ENCODE measurements around the gene EYS. TPM values are rescaled to one million over a fixed set of nuclear protein-coding genes. Genes with fewer than 3 reads are reported as not detected.

The EYS gene
- total RNA-seq, 1 experiment from 2014 or later, result not detected

DNA sequence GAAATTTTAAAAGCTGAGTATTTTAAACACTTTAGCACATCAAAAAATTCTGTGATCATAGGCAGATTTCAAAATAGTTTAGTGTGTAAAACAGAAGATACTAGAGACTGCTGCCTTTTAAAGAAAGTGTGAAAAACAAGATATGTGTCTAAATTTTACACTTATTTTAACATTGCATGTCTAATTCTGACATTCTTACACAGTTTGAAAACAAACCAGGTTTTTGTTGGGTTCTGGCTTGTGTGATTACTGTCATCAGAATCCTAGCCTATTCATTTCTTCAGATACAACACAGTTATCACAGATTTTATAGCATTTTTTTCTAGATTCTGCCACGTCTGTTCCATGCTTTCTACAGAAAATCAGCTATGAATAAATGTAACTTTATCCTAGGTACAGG lies 257.1 kb downstream of the EYS start:
- Mint-ChIP-seq H3K27me3 (ENCODE audit: insufficient read depth, unreplicated experiment) (no peaks in the 10 kb centered on the region), H3K4me1 (ENCODE audit: low read depth, unreplicated experiment) (no peaks in the 10 kb centered on the region), H3K27ac (ENCODE audit: unreplicated experiment) (no peak overlapping the region), H3K9me3 (ENCODE audit: unreplicated experiment) (no peaks in the 10 kb centered on the region), H3K4me3 (ENCODE audit: unreplicated experiment) (no peak overlapping the region), H3K36me3 (ENCODE audit: insufficient read depth, unreplicated experiment) (no peaks in the 10 kb centered on the region)
- no peaks in the 10 kb centered on the region for H3K9me3 ChIP-seq
- H3K4me1 ChIP-seq, result no peaks in the 10 kb centered on the region
- H3K27me3 ChIP-seq (replicated peaks; ENCODE audit: control insufficient read depth, insufficient read depth, low read length), result no peaks in the 10 kb centered on the region
- DNase-seq, result no peak
- CTCF ChIA-PET, result no interaction called here
- POLR2A ChIA-PET, result no interaction called here
- BruUV-seq (replicated peaks), result no TSS peak
- H3K4me3 ChIP-seq (ENCODE audit: low read depth, low read length), result no peak overlapping the region
- H3K36me3 ChIP-seq (ENCODE audit: control insufficient read depth, insufficient read depth, low read length), result no peaks in the 10 kb centered on the region
- TF ChIP-seq, protein P1, sequence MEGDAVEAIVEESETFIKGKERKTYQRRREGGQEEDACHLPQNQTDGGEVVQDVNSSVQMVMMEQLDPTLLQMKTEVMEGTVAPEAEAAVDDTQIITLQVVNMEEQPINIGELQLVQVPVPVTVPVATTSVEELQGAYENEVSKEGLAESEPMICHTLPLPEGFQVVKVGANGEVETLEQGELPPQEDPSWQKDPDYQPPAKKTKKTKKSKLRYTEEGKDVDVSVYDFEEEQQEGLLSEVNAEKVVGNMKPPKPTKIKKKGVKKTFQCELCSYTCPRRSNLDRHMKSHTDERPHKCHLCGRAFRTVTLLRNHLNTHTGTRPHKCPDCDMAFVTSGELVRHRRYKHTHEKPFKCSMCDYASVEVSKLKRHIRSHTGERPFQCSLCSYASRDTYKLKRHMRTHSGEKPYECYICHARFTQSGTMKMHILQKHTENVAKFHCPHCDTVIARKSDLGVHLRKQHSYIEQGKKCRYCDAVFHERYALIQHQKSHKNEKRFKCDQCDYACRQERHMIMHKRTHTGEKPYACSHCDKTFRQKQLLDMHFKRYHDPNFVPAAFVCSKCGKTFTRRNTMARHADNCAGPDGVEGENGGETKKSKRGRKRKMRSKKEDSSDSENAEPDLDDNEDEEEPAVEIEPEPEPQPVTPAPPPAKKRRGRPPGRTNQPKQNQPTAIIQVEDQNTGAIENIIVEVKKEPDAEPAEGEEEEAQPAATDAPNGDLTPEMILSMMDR (IDR thresholded peaks at IDR 0.05; ENCODE audit: insufficient read depth in 1 of 2, low read depth in 1 of 2, low read length in 1 of 2, severe bottlenecking in 1 of 2, unreplicated experiment in 1 of 2), result no peak
- intact Hi-C loops (cut with micrococcal nuclease; ENCODE audit: unreplicated experiment), result no loop called here

DNA sequence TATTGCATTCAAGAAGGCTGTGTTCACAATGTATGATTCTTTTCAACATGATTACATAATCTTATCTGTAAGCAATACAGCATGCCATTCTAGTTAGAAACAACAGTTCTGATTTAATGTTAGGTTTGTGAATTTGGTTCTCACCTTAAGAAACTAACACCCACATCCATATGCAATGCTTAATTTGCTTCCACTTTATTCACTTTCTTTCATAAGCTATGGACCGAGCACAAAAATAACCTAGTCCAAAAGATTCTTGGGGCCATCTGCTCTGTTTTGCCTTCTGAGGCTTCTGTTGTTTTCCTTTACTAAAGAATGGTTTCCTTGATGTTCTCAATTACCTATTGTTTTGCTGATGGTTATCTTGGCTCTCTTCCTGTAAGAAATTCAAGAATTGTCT lies 258.2 kb downstream of the EYS start:
- H3K4me1 Mint-ChIP-seq (ENCODE audit: low read depth, unreplicated experiment), result no peaks in the 10 kb centered on the region
- ChIA-PET POLR2A (no interaction called here), CTCF (no interaction called here)
- no peak overlapping the region for H3K27ac Mint-ChIP-seq (ENCODE audit: unreplicated experiment)
- H3K27me3 Mint-ChIP-seq (ENCODE audit: insufficient read depth, unreplicated experiment), result no peaks in the 10 kb centered on the region
- BruUV-seq (replicated peaks), result no TSS peak
- intact Hi-C loops (cut with micrococcal nuclease; ENCODE audit: unreplicated experiment), result no loop called here
- no peaks in the 10 kb centered on the region for H3K36me3 ChIP-seq (ENCODE audit: control insufficient read depth, insufficient read depth, low read length)
- H3K4me1 ChIP-seq, result no peaks in the 10 kb centered on the region
- no peak for DNase-seq
- no peak overlapping the region for H3K4me3 Mint-ChIP-seq (ENCODE audit: unreplicated experiment)
- H3K9me3 ChIP-seq, result no peaks in the 10 kb centered on the region
- no peaks in the 10 kb centered on the region for H3K27me3 ChIP-seq (replicated peaks; ENCODE audit: control insufficient read depth, insufficient read depth, low read length)
- H3K9me3 Mint-ChIP-seq (ENCODE audit: unreplicated experiment), result no peaks in the 10 kb centered on the region
- TF ChIP-seq, protein P1 (IDR thresholded peaks at IDR 0.05; ENCODE audit: insufficient read depth in 1 of 2, low read depth in 1 of 2, low read length in 1 of 2, severe bottlenecking in 1 of 2, unreplicated experiment in 1 of 2), result no peak
- no peaks in the 10 kb centered on the region for H3K36me3 Mint-ChIP-seq (ENCODE audit: insufficient read depth, unreplicated experiment)
- no peak overlapping the region for H3K4me3 ChIP-seq (ENCODE audit: low read depth, low read length)

DNA sequence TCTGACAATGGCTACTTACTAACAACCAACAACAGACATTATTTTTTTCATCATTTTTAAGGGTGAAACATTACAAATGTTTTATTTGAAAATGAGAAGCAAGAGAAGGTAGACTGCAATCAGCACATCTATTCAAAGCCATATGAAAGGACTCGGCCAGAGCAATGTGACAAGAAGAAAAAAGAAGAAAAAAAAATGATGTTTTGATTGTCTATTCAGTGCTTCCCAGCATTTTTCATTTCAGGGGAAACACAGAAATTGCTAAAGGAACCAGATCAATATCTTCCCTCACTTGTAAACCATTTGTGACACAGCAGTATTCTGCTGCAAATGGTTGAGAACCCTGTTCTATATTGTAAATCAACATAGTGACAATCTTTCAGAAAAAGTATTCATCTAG lies 270.7 kb downstream of the EYS start:
- TF ChIP-seq, protein P1 (IDR thresholded peaks at IDR 0.05; ENCODE audit: insufficient read depth in 1 of 2, low read depth in 1 of 2, low read length in 1 of 2, severe bottlenecking in 1 of 2, unreplicated experiment in 1 of 2), result no peak
- Mint-ChIP-seq H3K4me1 (ENCODE audit: low read depth, unreplicated experiment) (no peaks in the 10 kb centered on the region), H3K4me3 (ENCODE audit: unreplicated experiment) (no peak overlapping the region), H3K27ac (ENCODE audit: unreplicated experiment) (no peak overlapping the region), H3K9me3 (ENCODE audit: unreplicated experiment) (no peaks in the 10 kb centered on the region), H3K36me3 (ENCODE audit: insufficient read depth, unreplicated experiment) (no peaks in the 10 kb centered on the region), H3K27me3 (ENCODE audit: insufficient read depth, unreplicated experiment) (no peaks in the 10 kb centered on the region)
- ChIA-PET CTCF (no interaction called here), POLR2A (no interaction called here)
- Histone ChIP-seq H3K4me3 (ENCODE audit: low read depth, low read length) (no peak overlapping the region), H3K9me3 (no peaks in the 10 kb centered on the region), H3K4me1 (no peaks in the 10 kb centered on the region), H3K27me3 (replicated peaks; ENCODE audit: control insufficient read depth, insufficient read depth, low read length) (no peaks in the 10 kb centered on the region), H3K36me3 (ENCODE audit: control insufficient read depth, insufficient read depth, low read length) (no peaks in the 10 kb centered on the region)
- no peak for DNase-seq
- intact Hi-C loops (cut with micrococcal nuclease; ENCODE audit: unreplicated experiment), result no loop called here
- no TSS peak for BruUV-seq (replicated peaks)

Data from Caco-2 (cell line).